Activated CD4-positive, alpha-beta T cell treated with anti-CD3 and anti-CD28 coated beads, Interleukin-2, Interleukin-6, amounts not matched to agents 100 ng/mL and 50 ng/mL, durations not matched to agents 16 hours and 8 hours (primary cell): Measurements from ENCODE around the gene TIAL1.

Experiments used
- DNase-seq: peaks from one replicate; pipeline ENCODE4 v3.0.0-alpha.2; 2020

Gene TIAL1

GRCh38 chr10:119526621-119527592 is 69.9 kb downstream of the TIAL1 start:
- DNase-seq = no peak

DNA sequence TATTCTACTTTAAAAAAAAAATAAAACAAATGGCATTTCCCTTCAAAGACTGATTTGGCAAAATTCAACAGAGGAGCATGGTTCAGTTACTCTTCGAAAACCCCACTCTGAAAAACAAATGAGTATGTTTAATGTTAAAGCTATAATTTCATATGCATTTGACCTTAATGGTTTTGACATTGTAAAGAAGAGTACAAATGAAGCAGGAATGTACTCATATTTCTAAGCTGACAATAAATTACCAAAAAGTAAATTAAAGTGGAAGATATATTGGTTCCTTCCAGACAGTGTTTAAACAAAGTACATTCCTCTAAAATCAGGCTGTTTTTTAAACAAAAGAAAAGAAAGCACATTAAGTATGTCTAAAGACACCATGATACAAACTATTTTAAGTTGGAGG is 70.6 kb downstream of the TIAL1 start:
- DNase-seq = no peak

GRCh38 chr10:119525116-119525515 is 71.6 kb downstream of the TIAL1 start:
- no peak for DNase-seq

DNA sequence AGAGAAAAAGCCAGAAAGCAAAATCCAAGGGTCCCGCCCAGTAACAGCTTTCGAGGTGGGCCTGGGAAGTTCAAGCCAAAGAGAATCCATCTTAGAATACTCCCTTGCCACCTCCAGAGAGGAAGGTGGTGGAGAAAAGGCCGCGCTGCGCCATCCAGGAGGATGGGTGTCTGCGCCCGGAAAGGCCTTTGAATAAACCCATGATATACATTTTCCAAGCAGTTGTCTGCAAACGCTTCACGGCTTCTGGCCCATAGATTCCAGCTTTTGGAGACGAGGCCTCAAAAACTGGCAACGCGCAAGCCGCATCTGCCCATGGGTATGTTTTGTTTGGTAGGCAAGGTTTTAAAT is 72.1 kb downstream of the TIAL1 start:
- no peak for DNase-seq

DNA sequence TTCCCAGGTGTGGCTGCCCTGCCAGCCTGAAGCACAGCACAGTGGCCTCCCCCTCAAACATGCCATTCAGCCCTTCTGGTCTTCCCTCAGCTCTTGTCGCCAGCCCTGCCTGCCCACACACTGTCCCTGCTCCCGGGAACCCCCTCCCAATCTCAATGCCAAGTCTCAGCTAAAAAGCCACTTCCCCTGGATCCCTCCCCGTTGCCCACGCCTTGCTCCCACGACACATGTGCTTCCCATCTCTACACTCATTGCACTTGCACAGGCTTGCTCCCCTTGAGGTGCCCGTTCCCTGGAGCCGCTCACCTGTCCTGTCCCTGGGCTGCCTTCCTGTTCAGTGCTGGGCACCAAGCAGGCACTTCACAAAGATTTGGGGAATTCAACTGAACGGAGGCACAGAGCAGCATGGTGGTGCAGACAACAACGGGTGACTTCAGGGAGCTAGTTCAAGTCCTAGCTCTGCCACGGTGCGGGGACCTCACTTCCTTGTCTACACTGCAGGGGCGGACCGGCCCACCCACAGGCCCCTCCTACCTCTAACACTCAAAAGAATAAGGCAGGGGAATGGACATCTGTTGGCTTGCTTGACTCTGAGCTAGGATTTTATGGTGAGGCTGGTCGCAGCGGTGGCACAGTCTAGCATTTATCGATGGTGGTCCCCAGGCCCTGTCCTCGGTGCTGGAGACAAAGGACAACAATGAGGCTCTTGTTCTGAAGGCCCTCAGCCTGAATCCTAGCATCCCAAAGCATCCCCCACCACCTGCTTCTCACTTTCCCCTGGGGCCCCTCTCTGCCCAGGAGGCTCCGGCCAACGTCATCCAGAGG is 72.7 kb downstream of the TIAL1 start:
- no peak for DNase-seq
